ENCODE measurements around the gene SNED1.

GRCh38 chr2:241107031-241107783 is 108.8 kb downstream of the SNED1 start:
- TF ChIP-seq EZH2 (IDR thresholded peaks at IDR 0.05) = no peak
- TF ChIP-seq POLR2AphosphoS5 (IDR thresholded peaks at IDR 0.05; ENCODE audit: borderline replicate concordance, low read depth, low read length) = no peak
